ENCODE measurements around the gene NASP. TPM values are rescaled to one million over a fixed set of nuclear protein-coding genes. Genes with fewer than 3 reads are reported as not detected.

Gene NASP
- total and polyA plus RNA-seq, 3 experiments from 2014 or later, result 79.9 to 219 (median 212) TPM

GRCh38 chr1:45660336-45660735 is 76.5 kb downstream of the NASP start:
- Histone ChIP-seq H3K27me3 (ENCODE audit: insufficient read depth, low read length, poor library complexity, severe bottlenecking) (no peaks in the 10 kb centered on the region), H3K36me3 (ENCODE audit: insufficient read depth, low read length) (peaks cover 43% of the 10 kb centered on the region), H3K27ac (ENCODE audit: low read depth, low read length) (no peak overlapping the region), H3K4me3 (ENCODE audit: low read length) (no peak overlapping the region), H3K9me3 (ENCODE audit: low read length) (no peaks in the 10 kb centered on the region), H3K4me1 (ENCODE audit: insufficient read depth, low read length) (no peaks in the 10 kb centered on the region)
- H3K4me3 Mint-ChIP-seq, result no peak overlapping the region
- no peak for DNase-seq
- ChIA-PET POLR2A (no interaction called here), CTCF (no interaction called here)
- no peaks in the 10 kb centered on the region for H3K9me3 Mint-ChIP-seq
- H3K4me1 Mint-ChIP-seq, result peaks cover 12 to 36% (median 23%) of the 10 kb centered on the region in 3 donors
- peaks cover 5 to 70% (median 13%) of the 10 kb centered on the region in 3 donors for H3K36me3 Mint-ChIP-seq
- peak overlapping the region in 2 of 8 donors; percentile 10 to 29 for H3K27ac Mint-ChIP-seq
- no peaks in the 10 kb centered on the region for H3K27me3 Mint-ChIP-seq

DNA sequence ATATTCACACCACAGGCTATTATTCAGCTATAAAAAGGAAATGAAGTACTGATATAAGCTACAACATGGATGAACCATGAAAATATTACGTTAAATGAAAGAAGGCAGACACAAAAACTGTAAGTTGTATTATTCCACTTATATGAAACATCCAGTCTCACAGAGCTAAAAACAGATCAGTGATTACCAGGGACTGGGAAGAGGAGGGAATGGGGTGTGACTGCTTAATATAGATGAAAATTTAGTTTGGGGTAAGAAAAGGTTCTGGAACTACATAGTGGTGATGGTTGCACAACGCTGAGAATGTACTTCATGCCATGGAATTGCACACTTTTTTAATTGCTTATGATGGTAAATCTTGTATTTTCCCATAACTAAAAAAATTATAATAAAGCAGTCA is 83.0 kb downstream of the NASP start:
- Histone ChIP-seq H3K27me3 (ENCODE audit: insufficient read depth, low read length, poor library complexity, severe bottlenecking) (no peaks in the 10 kb centered on the region), H3K27ac (ENCODE audit: low read depth, low read length) (no peak overlapping the region), H3K4me3 (ENCODE audit: low read length) (no peak overlapping the region), H3K9me3 (ENCODE audit: low read length) (no peaks in the 10 kb centered on the region), H3K36me3 (ENCODE audit: insufficient read depth, low read length) (no peaks in the 10 kb centered on the region), H3K4me1 (ENCODE audit: insufficient read depth, low read length) (peaks cover 9% of the 10 kb centered on the region)
- Mint-ChIP-seq H3K4me1 (peaks cover 51 to 74% (median 66%) of the 10 kb centered on the region in 3 donors), H3K27ac (peak overlapping the region in 1 of 8 donors; percentile 48), H3K36me3 (peaks cover 0 to 21% (median 2%) of the 10 kb centered on the region in 3 donors), H3K27me3 (no peaks in the 10 kb centered on the region), H3K4me3 (no peak overlapping the region), H3K9me3 (no peaks in the 10 kb centered on the region)
- ChIA-PET CTCF (no interaction called here), POLR2A (no interaction called here)
- no peak for DNase-seq

DNA sequence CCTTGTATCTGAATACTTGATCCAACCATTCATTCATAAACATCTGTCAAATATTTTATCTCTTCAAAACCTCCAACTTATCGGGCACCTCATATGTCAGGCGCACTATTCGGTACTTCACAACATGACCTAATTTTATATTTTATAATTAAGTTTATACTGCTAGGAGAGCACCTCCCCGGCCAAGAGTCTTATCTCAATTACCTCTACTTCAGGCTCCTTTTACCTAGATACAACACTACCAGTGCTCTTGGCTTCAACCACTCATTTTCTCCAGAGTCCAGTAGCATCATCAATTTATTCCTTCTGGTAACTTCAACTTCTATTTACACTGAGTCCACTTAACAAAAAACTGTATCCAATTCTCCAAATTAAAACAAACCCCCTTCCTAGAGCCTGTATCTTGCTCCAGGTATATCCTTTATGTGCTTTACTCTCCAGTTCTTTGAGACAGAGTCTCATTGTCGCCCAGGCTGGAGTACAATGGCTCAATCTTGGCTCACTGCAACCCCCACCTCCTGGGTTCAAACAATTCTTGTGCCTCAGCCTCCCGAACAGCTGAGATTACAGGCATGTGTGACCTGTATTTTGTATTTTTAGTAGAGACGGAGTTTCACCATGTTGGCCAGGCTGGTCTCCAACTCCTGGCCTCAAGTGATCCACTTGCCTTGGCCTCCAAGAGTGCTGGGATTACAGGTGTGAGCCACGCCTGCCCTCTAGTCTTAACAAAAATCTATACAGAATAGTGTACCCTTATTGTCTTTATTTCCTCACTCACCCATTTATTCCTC is 83.7 kb downstream of the NASP start:
- Mint-ChIP-seq H3K4me1 (peaks cover 51 to 71% (median 66%) of the 10 kb centered on the region in 3 donors), H3K27ac (peak overlapping the region in 4 of 8 donors; percentile 49 to 61 (median 57))
- no peaks in the 10 kb centered on the region for H3K36me3 ChIP-seq (ENCODE audit: insufficient read depth, low read length)

More for the DNA sequence above, 83.7 kb downstream of the NASP start:
- Histone ChIP-seq H3K4me1 (ENCODE audit: insufficient read depth, low read length) (peaks cover 9% of the 10 kb centered on the region), H3K27me3 (ENCODE audit: insufficient read depth, low read length, poor library complexity, severe bottlenecking) (no peaks in the 10 kb centered on the region), H3K27ac (ENCODE audit: low read depth, low read length) (no peak overlapping the region), H3K9me3 (ENCODE audit: low read length) (no peaks in the 10 kb centered on the region), H3K4me3 (ENCODE audit: low read length) (no peak overlapping the region)
- Mint-ChIP-seq H3K9me3 (no peaks in the 10 kb centered on the region), H3K36me3 (peaks cover 0 to 21% (median 2%) of the 10 kb centered on the region in 3 donors), H3K4me3 (peak overlapping the region in 2 of 7 donors; percentile 6 to 9), H3K27me3 (no peaks in the 10 kb centered on the region)
- ChIA-PET CTCF (no interaction called here), POLR2A (interaction anchor here (0.6 kb wide), 1 partner anchor 31 kb away, joined by 5 read pairs; no protein-coding TSS in a partner anchor)
- DNase-seq, result no peak

Other genes with a start within 250 kb of the NASP start
- 10 to 100 TPM; 46.4 to 48.9 TPM for gene TOE1, start 243.9 kb upstream of the NASP start, total RNA-seq
- 12.5 TPM for gene TOE1, start 243.9 kb upstream of the NASP start, polyA plus RNA-seq
- 10 to 100 TPM; 70.1 to 75.4 TPM for gene MUTYH, start 243.6 kb upstream of the NASP start, total RNA-seq
- 24.4 TPM for gene MUTYH, start 243.6 kb upstream of the NASP start, polyA plus RNA-seq
- gene TESK2, start 92.9 kb upstream of the NASP start, total RNA-seq, result 1 to 10 TPM; 2.9 to 3.6 TPM
- gene TESK2, start 92.9 kb upstream of the NASP start, polyA plus RNA-seq, result 3.1 TPM
- gene CCDC163, start 84.0 kb upstream of the NASP start, total RNA-seq, result 1 to 10 TPM; 6.1 to 6.6 TPM
- 7.7 TPM for gene CCDC163, start 84.0 kb upstream of the NASP start, polyA plus RNA-seq
- 1 to 10 TPM; 6.6 to 7.2 TPM for gene MMACHC, start 83.7 kb upstream of the NASP start, total RNA-seq
- gene MMACHC, start 83.7 kb upstream of the NASP start, polyA plus RNA-seq, result 0.64 TPM
- gene PRDX1, start 62.2 kb upstream of the NASP start, total RNA-seq, result 100 to 1,000 TPM; 784 to 849 TPM
- gene PRDX1, start 62.2 kb upstream of the NASP start, polyA plus RNA-seq, result 261 TPM
- 100 to 1,000 TPM; 204 to 217 TPM for gene AKR1A1, start 33.2 kb upstream of the NASP start, total RNA-seq
- gene AKR1A1, start 33.2 kb upstream of the NASP start, polyA plus RNA-seq, result 98.3 TPM
- 1 to 10 TPM; 1.4 TPM for gene CCDC17, start 40.0 kb downstream of the NASP start, total RNA-seq
- gene CCDC17, start 40.0 kb downstream of the NASP start, polyA plus RNA-seq, result 0.13 TPM
- 100 to 1,000 TPM; 102 to 107 TPM for gene GPBP1L1, start 102.5 kb downstream of the NASP start, total RNA-seq
- gene GPBP1L1, start 102.5 kb downstream of the NASP start, polyA plus RNA-seq, result 90.3 TPM
- gene TMEM69, start 104.1 kb downstream of the NASP start, total RNA-seq, result 10 to 100 TPM; 45.2 to 45.8 TPM
- 33.7 TPM for gene TMEM69, start 104.1 kb downstream of the NASP start, polyA plus RNA-seq
- gene IPP, start 166.6 kb downstream of the NASP start, total RNA-seq, result 10 to 100 TPM; 18.3 to 19.4 TPM
- gene IPP, start 166.6 kb downstream of the NASP start, polyA plus RNA-seq, result 15.0 TPM
- 10 to 100 TPM; 29.5 to 29.9 TPM for gene MAST2, start 219.6 kb downstream of the NASP start, total RNA-seq
- 5.6 TPM for gene MAST2, start 219.6 kb downstream of the NASP start, polyA plus RNA-seq